ENCODE measurements around the gene ZNF516.

ZNF516 gene

GRCh38 chr18:76379226-76380126 is 115.6 kb downstream of the ZNF516 start:
- DNase-seq (ENCODE audit: insufficient read length, low spot score) (no peak), FAIRE-seq (no peak)
- TF ChIP-seq, protein P1, sequence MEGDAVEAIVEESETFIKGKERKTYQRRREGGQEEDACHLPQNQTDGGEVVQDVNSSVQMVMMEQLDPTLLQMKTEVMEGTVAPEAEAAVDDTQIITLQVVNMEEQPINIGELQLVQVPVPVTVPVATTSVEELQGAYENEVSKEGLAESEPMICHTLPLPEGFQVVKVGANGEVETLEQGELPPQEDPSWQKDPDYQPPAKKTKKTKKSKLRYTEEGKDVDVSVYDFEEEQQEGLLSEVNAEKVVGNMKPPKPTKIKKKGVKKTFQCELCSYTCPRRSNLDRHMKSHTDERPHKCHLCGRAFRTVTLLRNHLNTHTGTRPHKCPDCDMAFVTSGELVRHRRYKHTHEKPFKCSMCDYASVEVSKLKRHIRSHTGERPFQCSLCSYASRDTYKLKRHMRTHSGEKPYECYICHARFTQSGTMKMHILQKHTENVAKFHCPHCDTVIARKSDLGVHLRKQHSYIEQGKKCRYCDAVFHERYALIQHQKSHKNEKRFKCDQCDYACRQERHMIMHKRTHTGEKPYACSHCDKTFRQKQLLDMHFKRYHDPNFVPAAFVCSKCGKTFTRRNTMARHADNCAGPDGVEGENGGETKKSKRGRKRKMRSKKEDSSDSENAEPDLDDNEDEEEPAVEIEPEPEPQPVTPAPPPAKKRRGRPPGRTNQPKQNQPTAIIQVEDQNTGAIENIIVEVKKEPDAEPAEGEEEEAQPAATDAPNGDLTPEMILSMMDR (IDR thresholded peaks at IDR 0.05; ENCODE audit: insufficient read depth, missing control alignments), result no peak

DNA sequence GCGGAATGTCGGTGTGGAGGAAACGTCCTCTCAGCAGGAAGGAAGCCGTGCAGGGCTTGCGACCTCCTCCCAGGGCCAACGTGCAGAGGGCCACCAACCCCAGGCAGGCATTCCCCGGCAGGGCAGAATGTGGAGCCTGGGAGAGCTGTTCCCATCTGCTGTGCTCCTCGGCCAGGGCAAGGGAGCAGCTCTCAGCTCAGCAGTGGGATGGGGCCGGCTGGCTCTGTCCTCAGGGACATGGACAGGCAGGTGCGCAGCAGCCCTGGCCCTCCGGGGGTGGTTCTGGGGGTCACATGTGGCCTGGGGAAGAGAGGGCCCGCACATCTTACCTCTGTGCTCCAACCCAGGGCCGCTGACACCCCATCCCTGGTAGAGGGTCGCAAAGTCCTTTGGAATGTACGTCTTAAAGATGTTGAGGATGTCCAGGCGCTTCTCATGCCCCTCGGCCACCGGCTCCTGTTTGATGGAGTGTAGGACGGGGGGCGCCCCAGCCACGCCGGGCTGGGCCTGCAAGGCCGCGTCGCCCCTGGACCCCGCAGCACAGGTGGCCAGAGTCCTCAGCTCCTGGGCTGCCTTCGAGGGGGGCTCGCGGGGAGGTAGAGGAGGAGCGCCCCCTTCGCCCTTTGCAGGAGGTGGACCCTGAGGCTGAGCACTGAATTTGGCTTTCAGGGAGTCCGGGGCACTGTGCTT is 116.4 kb downstream of the ZNF516 start:
- DNase-seq (ENCODE audit: insufficient read length, low spot score) (no peak), FAIRE-seq (no peak)
- TF ChIP-seq, protein P1 (IDR thresholded peaks at IDR 0.05; ENCODE audit: insufficient read depth, missing control alignments), result no peak

- no peak for DNase-seq (ENCODE audit: insufficient read length, low spot score)
These were observed 117.7 kb downstream of the ZNF516 start for GRCh38 chr18:76377359-76377756.

DNA sequence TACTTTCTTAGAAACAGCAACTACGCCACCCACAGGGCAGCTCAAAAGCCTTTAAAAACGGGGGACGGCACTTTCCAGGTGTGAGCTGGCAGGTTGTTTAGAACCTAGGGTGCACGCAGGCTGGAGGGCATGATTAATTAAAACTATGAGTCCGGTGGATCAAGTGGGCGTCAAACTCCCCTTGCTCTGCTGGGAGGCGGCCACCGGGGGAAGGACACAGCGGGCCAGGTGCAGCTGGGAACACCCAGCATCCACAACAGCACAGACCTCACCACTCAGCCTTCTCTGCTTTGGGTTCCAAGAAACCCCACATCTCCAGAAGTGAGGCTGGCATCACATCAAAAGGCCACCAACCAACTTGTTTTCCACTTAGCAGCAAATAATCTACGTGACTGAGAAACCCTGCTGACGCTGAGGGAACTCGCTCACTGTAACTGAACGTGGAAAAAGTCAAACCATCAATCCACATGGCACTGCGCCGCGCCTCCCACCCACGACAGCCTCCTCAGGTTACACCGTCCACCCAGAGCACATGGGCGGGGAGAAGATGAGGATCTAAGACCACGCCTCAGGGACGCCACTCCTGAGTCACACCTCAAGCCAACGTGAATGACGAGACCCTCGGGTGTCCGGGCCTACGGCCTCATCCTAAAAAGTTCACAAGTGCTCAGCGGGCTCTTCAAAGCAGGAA is 118.2 kb downstream of the ZNF516 start:
- TF ChIP-seq, protein P1 (IDR thresholded peaks at IDR 0.05; ENCODE audit: insufficient read depth, missing control alignments), result no peak
- FAIRE-seq (peak; percentile 77), DNase-seq (ENCODE audit: insufficient read length, low spot score) (no peak)

More at GRCh38 chr18:76377359-76377756, 117.7 kb downstream of the ZNF516 start:
- FAIRE-seq, result no peak
- TF ChIP-seq, protein P1 (IDR thresholded peaks at IDR 0.05; ENCODE audit: insufficient read depth, missing control alignments), result no peak

- TF ChIP-seq, protein P1 (IDR thresholded peaks at IDR 0.05; ENCODE audit: insufficient read depth, missing control alignments), result no peak
- DNase-seq (ENCODE audit: insufficient read length, low spot score) (no peak), FAIRE-seq (peak; percentile 90)
These were observed 118.8 kb downstream of the ZNF516 start for GRCh38 chr18:76376225-76376624.

DNA sequence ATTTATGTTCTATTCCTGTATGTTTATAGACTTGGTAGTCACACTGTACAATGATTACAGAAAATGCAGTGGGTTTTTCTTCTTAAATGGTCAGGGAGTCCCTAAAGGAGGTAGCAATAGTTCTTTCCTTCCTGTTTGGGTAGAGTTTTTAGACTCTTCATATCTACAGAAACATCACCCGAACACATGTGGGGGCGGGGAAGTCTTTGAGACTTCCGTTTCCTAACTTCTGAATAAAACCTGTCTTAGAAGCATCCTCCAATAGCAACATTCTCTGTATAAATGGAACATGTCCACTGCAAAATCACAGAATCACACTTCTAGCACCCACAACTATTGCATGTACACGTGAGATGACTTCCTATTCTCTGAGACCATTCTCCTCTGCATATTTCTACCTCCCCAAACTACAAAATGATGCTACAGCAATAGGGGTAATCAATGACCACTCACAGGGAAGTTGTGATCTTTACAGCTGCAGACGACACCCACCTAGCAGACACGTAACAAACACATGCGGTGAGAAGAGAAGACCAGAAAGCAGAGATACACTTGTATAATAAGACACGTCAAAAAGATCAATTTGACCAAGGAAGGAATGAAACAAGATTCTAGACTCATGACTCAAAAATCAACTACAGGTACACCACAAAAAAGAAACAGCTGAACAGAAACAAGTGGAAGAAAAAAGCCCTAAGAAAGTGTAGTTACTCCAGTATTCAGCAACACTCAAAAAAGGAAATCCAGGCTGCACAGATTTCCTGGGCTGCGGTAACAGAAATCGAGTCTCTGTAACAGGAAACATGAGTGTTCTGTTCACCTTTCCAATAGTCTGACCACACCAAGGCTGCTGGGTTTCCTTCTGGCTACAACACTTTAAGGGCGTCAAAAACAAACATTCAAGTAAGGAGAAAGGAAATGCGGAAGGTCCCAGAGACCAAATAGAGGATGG is 120.4 kb downstream of the ZNF516 start:
- TF ChIP-seq, protein P1 (IDR thresholded peaks at IDR 0.05; ENCODE audit: insufficient read depth, missing control alignments), result no peak
- no peak for FAIRE-seq
- DNase-seq (ENCODE audit: insufficient read length, low spot score), result no peak

All from D721Med (cell line).